ENCODE data around the gene PGD. TPM values are rescaled to one million over a fixed set of nuclear protein-coding genes. Genes with fewer than 3 reads are reported as not detected.

Gene PGD
- 154 and 208 TPM in 2 replicates for total RNA-seq

DNA sequence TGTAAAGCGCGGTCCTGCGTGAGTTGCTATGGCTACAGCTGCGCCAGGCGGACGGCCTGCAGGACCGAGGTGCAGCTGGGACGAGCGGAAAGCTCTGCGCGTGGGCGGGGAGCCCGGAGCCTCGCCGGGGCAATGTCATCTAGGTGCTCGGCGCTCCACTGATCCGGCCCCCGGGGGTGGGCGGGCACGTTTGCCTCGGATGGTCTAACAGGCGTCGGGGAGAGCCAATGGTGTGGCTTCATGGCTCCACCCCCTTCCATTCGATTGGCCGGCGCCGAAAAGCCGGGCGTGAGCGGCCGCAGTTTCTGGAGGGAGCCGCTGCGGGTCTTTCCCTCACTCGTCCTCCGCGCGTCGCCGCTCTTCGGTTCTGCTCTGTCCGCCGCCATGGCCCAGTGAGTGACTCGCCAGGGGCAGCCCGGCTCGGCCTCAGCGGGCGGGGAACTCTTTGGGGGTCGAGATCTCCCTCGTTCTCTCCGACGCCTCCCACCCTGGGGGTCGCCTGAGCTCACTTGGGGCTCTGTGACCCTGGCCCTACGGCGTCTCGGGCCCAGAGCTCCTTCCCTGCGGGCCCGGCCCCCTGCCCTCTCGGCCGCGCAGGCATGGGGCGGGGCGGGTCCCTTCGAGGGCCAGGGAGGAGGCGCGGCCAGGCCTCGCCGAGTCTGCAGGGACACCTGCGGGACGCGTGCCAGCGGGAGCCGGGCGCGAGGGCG, at the start of gene PGD:
TSS of gene PGD (plus strand) at position 331 of the 710 bp plus-strand sequence. CDS start at position 385, 54 bp downstream.

DNA sequence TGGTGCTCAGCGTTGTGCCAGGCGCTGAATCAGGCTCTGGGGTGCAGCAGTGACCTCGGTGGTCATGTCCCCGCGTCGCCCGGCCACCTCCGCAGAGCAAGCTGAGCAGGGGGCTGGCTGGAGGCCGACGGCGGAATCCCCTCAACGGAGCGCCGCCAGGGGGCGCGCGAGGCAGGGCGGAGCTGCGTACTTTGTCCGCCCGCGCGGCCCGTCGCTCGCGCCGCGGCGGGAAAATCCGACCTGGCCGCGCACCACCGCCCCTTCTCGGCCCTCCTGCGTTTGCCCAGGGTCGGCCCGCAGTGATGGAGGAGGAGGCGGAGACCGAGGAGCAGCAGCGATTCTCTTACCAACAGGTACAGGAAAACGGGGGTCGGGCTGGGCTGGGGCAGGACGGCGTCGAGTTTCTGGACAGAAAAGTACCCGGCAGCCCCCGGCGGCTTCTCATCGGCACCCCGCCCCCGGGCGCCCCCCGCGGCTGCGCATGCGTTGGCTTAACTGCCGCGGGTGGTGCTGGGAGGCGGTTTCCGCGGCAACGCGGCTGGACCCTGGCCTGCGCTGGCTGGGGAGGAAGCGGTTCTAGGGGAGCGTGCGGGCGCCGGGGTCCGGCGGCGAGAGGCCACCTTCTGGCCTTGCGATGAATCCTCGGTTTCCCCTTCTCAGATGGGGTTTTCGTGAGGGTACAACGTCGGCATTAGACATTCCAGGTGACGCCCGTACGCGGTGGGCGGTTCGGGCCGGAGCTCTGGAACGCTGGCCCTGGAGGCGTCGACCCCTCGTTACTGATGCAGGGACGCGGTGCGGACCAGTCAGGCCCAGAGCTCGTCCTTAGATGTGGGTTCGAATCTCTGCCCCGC, 31.6 kb downstream of the PGD start, which contains the start of gene CENPS:
TSS of gene CENPS (plus strand) at position 218 of the 854 bp plus-strand sequence. CDS start at position 303, 85 bp downstream.

DNA sequence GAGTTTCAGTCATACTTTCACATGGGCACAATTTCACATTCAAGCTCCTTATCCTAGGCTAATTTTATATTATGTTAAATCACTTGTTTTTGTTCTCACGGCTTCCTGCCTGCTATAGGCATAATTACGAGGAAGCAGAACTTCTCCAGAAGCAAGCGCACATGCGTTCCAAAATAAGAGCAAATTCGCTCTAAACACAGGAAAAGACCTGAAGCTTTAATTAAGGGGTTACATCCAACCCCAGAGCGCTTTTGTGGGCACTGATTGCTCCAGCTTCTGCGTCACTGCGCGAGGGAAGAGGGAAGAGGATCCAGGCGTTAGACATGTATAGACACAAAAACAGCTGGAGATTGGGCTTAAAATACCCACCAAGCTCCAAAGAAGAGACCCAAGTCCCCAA, 50.9 kb downstream of the PGD start, which contains the start of gene CORT:
TSS of gene CORT (plus strand) at position 281 of the 400 bp plus-strand sequence. CDS start 193 bp downstream, outside the sequence.

Other genes with a start within 250 kb of the PGD start
- 25.6 and 28.3 TPM in 2 replicates for gene KIF1B, start 188.5 kb upstream of the PGD start, total RNA-seq
- gene CENPS, start 31.4 kb downstream of the PGD start, total RNA-seq = 11.8 and 14.6 TPM in 2 replicates
- gene CORT, start 51.0 kb downstream of the PGD start, total RNA-seq = 0.29 TPM in 1 of 2 replicates, not detected in the other
- gene DFFA, start 73.5 kb downstream of the PGD start, total RNA-seq = 30.9 and 48.0 TPM in 2 replicates
- 22.5 and 24.6 TPM in 2 replicates for gene PEX14, start 75.9 kb downstream of the PGD start, total RNA-seq

Data from placental pericyte (primary cell).